Spleen (tissue), 11 donors: Measurements from ENCODE around the gene TM9SF3. TPM values are rescaled to one million over a fixed set of nuclear protein-coding genes. Genes with fewer than 3 reads are reported as not detected.
A peak's percentile ranks its signal among the peaks of the same experiment; 100 is the strongest.

Experiments
- DNase-seq: peaks from one replicate; pipeline ENCODE4 v3.0.0-alpha.2; 2020
- H3K27ac ChIP-seq, 8 donors: fragments of 200-600 bp; sonication (generic) in 7 of 8; 1 replicate in 4 of 8; 2 replicates in 4 of 8; pipeline versions ENCODE4 v1.5.0 to v1.8.0; 2016 to 2021; ENCODE audit warnings: inconsistent platforms in 4 of 8, mild to moderate bottlenecking in 4 of 8, moderate library complexity in 1 of 8
- H3K27me3 ChIP-seq, 7 donors: fragments of 200-600 bp; sonication (generic) in 6 of 7; replicated peaks in 1 of 7; 1 replicate in 4 of 7; 2 replicates in 3 of 7; pipeline versions ENCODE4 v1.5.0 to v1.8.0; 2016 to 2021; ENCODE audit warnings: inconsistent platforms in 3 of 7, mild to moderate bottlenecking in 1 of 7
- H3K36me3 ChIP-seq, 6 donors: fragments of 200-600 bp; sonication (generic) in 5 of 6; 1 replicate in 4 of 6; 2 replicates in 2 of 6; pipeline versions ENCODE4 v1.5.0 to v1.8.0; 2016 to 2021; ENCODE audit warnings: inconsistent platforms in 2 of 6
- H3K4me1 ChIP-seq, 6 donors: fragments of 200-600 bp; sonication (generic) in 5 of 6; 1 replicate in 3 of 6; 2 replicates in 3 of 6; pipeline versions ENCODE4 v1.5.0 to v1.8.0; 2016 to 2021; ENCODE audit warnings: inconsistent platforms in 3 of 6
- H3K4me3 ChIP-seq, 8 donors: fragments of 200-600 bp; sonication (generic) in 7 of 8; 1 replicate in 4 of 8; 2 replicates in 4 of 8; pipeline versions ENCODE4 v1.5.0 to v1.8.0; 2016 to 2021; ENCODE audit warnings: inconsistent platforms in 4 of 8, mild to moderate bottlenecking in 4 of 8, moderate library complexity in 2 of 8
- H3K9me3 ChIP-seq, 8 donors: fragments of 200-600 bp; sonication (generic) in 7 of 8; 1 replicate in 4 of 8; 2 replicates in 4 of 8; pipeline versions ENCODE4 v1.5.0 to v1.8.0; 2016 to 2021; ENCODE audit warnings: inconsistent platforms in 4 of 8
- CTCF ChIP-seq, 11 experiments: fragments of 200-600 bp in 7 of 11; fragments of 450-650 bp in 4 of 11; sonication (generic) in 4 of 11; IDR thresholded peaks in 8 of 11; conservative IDR thresholded peaks in 3 of 11; 1 replicate in 7 of 11; 2 replicates in 4 of 11; pipeline versions ENCODE4 v1.4.0 to v1.8.0; 2016 to 2021; ENCODE audit warnings: antibody characterized with exemption in 11 of 11, inconsistent platforms in 4 of 11, mild to moderate bottlenecking in 1 of 11
- POLR2A ChIP-seq, 3 donors: fragments of 450-650 bp; IDR thresholded peaks; one replicate each; pipeline ENCODE4 v1.5.1; 2017; ENCODE audit warnings: antibody characterized with exemption in 3 of 3, mild to moderate bottlenecking in 1 of 3
- POLR2AphosphoS5 ChIP-seq, 3 donors: sonication (generic); formaldehyde crosslinking; IDR thresholded peaks; one replicate each; pipeline ENCODE4 v1.5.1; 2017; ENCODE audit warnings: antibody characterized with exemption in 3 of 3
- WGBS, 5 donors: extraction: QIAGEN DNeasy Blood & Tissue Kit in 3 of 5; methylation state at CpG; one replicate each; pipeline versions ENCODE4 v1.1.5 to v1.1.7; 2013 to 2018; 5-methylcytosine and 5-hydroxymethylcytosine counted together
- intact Hi-C: fragments of 100-400 bp; cut with DNase I; formaldehyde crosslinking; loops from one replicate; pipeline ENCODE4 v1.15.0; 2023; ENCODE audit warnings: low total_unique reads
- polyA plus RNA-seq, 3 donors: library from polyadenylated mRNA; stranded (reverse); fragments of 200-250 nt; gene quantifications; one replicate each; pipeline ENCODE4 v1.2.1, GENCODE V29; 2013
- small RNA-seq, 4 donors: library from RNA; depleted of rRNA; stranded (forward); fragments of <200 nt; gene quantifications; one replicate each; pipeline ENCODE3, GENCODE V24; 2016
- total RNA-seq, 7 donors: library from RNA; depleted of rRNA in 3 of 7; stranded (reverse); fragments of >200 nt in 3 of 7; fragmentation: NEBNext Ultra II Directional in 4 of 7; extraction: Animal tissue kit (Norgen Biotek cat#: 25700) in 4 of 7; gene quantifications; one replicate each; pipeline versions ENCODE4 v1.1.0 to v1.2.1, GENCODE V29; 2016 to 2021
- donor health status: healthy with polysubstance abuse.
- donor health status: DM: no; HTN: no; CAD: no; lungs with moderate emphysema.
- donor health status: DM: no; HTN: no; CAD: no.
- donor health status: Bipolar disorder and iron deficiency.
- donor health status: healthy.
- donor health status: DM: no; HTN: no; CAD: no.
- donor health status: DM: yes; HTN: yes; CAD: no.

The TM9SF3 gene
- total and polyA plus RNA-seq, 10 donors: 13.2 to 107 (median 76.7) TPM

GRCh38 chr10:96470116-96470743, 116.6 kb downstream of the TM9SF3 start:
- TF ChIP-seq CTCF (IDR thresholded peaks at IDR 0.05 in 8 of 11, conservative IDR thresholded peaks at IDR 0.05 in 3 of 11) (peak in 8 of 11 experiments; percentile 18 to 52 (median 36)), POLR2A (IDR thresholded peaks at IDR 0.05) (no peak)
- Histone ChIP-seq H3K27me3 (peaks cover 0 to 29% (median 0%) of the 10 kb centered on the region in 7 donors), H3K36me3 (no peaks in the 10 kb centered on the region), H3K4me3 (no peak overlapping the region), H3K4me1 (no peaks in the 10 kb centered on the region), H3K9me3 (no peaks in the 10 kb centered on the region), H3K27ac (no peak overlapping the region)
- intact Hi-C loops: no loop called here
- no peak for DNase-seq
- WGBS, 5 donors: 19 to 33% (median 22%) methylated on average over 4 of the region's 4 CpGs

GRCh38 chr10:96468845-96469244, 118.0 kb downstream of the TM9SF3 start:
- Histone ChIP-seq H3K9me3 (no peaks in the 10 kb centered on the region), H3K4me3 (no peak overlapping the region), H3K27me3 (peaks cover 0 to 29% (median 0%) of the 10 kb centered on the region in 7 donors), H3K4me1 (no peaks in the 10 kb centered on the region), H3K36me3 (no peaks in the 10 kb centered on the region), H3K27ac (no peak overlapping the region)
- TF ChIP-seq POLR2A (IDR thresholded peaks at IDR 0.05) (no peak), POLR2AphosphoS5 (IDR thresholded peaks at IDR 0.05) (no peak), CTCF (IDR thresholded peaks at IDR 0.05 in 8 of 11, conservative IDR thresholded peaks at IDR 0.05 in 3 of 11) (no peak)
- DNase-seq: no peak
- 50 to 63% (median 53%) methylated on average over 5 of the region's 5 CpGs for WGBS, 5 donors
- intact Hi-C loops: no loop called here

Small RNA genes lying within 50 kb of the gene (small RNA-seq; reads per million reads assigned to genes)
- gene RNA5SP324: 0 reads per million in 4 donors

Other genes starting within 250 kb of the TM9SF3 start
- gene OPALIN, start 228.0 kb downstream of the TM9SF3 start, total RNA-seq: not detected
- not detected for gene OPALIN, start 228.0 kb downstream of the TM9SF3 start, polyA plus RNA-seq
- under 1 TPM; 0.26 to 0.75 (median 0.34) TPM for gene TLL2, start 73.1 kb downstream of the TM9SF3 start, total RNA-seq
- under 1 TPM; 0.23 to 0.46 (median 0.35) TPM for gene TLL2, start 73.1 kb downstream of the TM9SF3 start, polyA plus RNA-seq
- gene PIK3AP1, start 133.5 kb upstream of the TM9SF3 start, total RNA-seq: 100 to 1,000 TPM; 126 to 256 (median 196) TPM
- gene PIK3AP1, start 133.5 kb upstream of the TM9SF3 start, polyA plus RNA-seq: 10 to 100 TPM; 59.8 to 84.1 (median 62.7) TPM
- 100 to 1,000 TPM in 1 of 7 donors, 10 to 100 TPM in 6; 43.1 to 105 (median 51.1) TPM for gene LCOR, start 245.3 kb upstream of the TM9SF3 start, total RNA-seq
- 1 to 10 TPM; 2.2 to 3.9 (median 2.4) TPM for gene LCOR, start 245.3 kb upstream of the TM9SF3 start, polyA plus RNA-seq